HepG2 (cell line): Measurements from ENCODE around the gene NAIF1.
A peak's percentile ranks its signal among the peaks of the same experiment; 100 is the strongest.

Experiments
- ARID5B ChIP-seq: IDR thresholded peaks from 2 replicates; pipeline ENCODE4 v1.4.0; 2020; ENCODE audit warnings: mild to moderate bottlenecking, missing genetic modification reagents
- CTCF ChIP-seq: sonication (generic); formaldehyde crosslinking; IDR thresholded peaks from 2 replicates; pipeline ENCODE4 v1.5.0; 2020; ENCODE audit warnings: mild to moderate bottlenecking, missing genetic modification reagents, moderate library complexity
- ERF ChIP-seq: IDR thresholded peaks from 2 replicates; pipeline ENCODE4 v1.6.1; 2018; ENCODE audit warnings: missing biosample characterization, missing genetic modification reagents
- FOXJ3 ChIP-seq: sonication (generic); formaldehyde crosslinking; IDR thresholded peaks from 2 replicates; pipeline ENCODE4 v1.4.0; 2020; ENCODE audit warnings: missing genetic modification reagents, mild to moderate bottlenecking, borderline replicate concordance
- HCFC1 ChIP-seq: fragments of 150-350 bp; IDR thresholded peaks from 2 replicates; pipeline ENCODE4 v1.6.1; 2014; ENCODE audit warnings: low read depth, low read length
- MBNL3 ChIP-seq: fragments of 250-450 bp; sonication (Bioruptor Pico); conservative IDR thresholded peaks from 2 replicates; pipeline ENCODE4 v1.8.0; 2022; ENCODE audit warnings: mild to moderate bottlenecking, inconsistent platforms
- POLR2AphosphoS5 ChIP-seq: IDR thresholded peaks from 2 replicates; pipeline ENCODE4 v1.6.1; 2012; ENCODE audit warnings: low read depth, low read length
- REXO4 ChIP-seq: sonication (generic); formaldehyde crosslinking; IDR thresholded peaks from 2 replicates; pipeline ENCODE4 v1.8.0; 2022; ENCODE audit warnings: missing genetic modification reagents, mild to moderate bottlenecking, borderline replicate concordance
- SMAD3 ChIP-seq: sonication (generic); formaldehyde crosslinking; IDR thresholded peaks from 2 replicates; pipeline ENCODE4 v1.4.0; 2020; ENCODE audit warnings: missing genetic modification reagents
- ZBTB33 ChIP-seq: sonication (generic); formaldehyde crosslinking; IDR thresholded peaks from 2 replicates; pipeline ENCODE4 v1.4.0; 2020; ENCODE audit warnings: missing genetic modification reagents
- ZBTB7A ChIP-seq: sonication (generic); formaldehyde crosslinking; IDR thresholded peaks from 2 replicates; pipeline ENCODE4 v1.8.0; 2022; ENCODE audit warnings: mild to moderate bottlenecking, missing genetic modification reagents

DNA sequence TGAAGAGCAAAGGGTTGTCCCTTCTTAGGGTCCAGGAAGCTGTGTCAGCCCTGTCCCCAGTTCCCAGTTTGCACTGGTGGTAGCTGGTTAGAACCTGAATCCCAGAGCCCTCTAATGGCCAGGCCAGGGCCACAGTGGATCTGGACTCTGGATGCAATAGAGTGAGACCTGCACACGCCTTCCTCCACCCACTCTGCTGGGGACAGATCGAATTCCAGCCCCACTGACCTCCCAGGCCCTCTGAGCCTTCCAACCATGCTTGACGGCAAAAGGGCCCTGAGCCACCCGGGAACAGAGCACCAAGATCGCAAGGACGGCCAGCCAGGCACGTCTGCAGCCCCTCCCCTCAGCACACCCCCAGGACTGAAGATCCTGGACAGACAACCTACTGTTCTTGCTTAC lies 23.7 kb downstream of the NAIF1 start:
- TF ChIP-seq CTCF (CRISPR knock-in tag) (peak; percentile 77), SMAD3 (CRISPR knock-in tag) (0 out of 2 replicates have a peak, but pooled peaks have one; percentile 25), REXO4 (CRISPR knock-in tag) (no peak), ZBTB33 (CRISPR knock-in tag) (no peak), HCFC1 (no peak), ERF (peak; percentile 60; the same call in 1 of the 2 replicates), MBNL3 (CRISPR knock-in tag) (no peak), ARID5B (peak; percentile 59; the same call in 1 of the 2 replicates), FOXJ3 (CRISPR knock-in tag) (no peak), POLR2AphosphoS5 (no peak), ZBTB7A (CRISPR knock-in tag) (no peak)
